GM21717 (cell line): ENCODE results near the gene ROCK2.
A peak's percentile ranks its signal among the peaks of the same experiment; 100 is the strongest.

Source experiments
- ATAC-seq: cut with Tn5 transposase; IDR thresholded peaks from one replicate; pipeline ENCODE4 v1.9.1; 2021; ENCODE audit warnings: mild to moderate bottlenecking, moderate library complexity; ENCODE audit not compliant: unreplicated experiment

ROCK2 gene

DNA sequence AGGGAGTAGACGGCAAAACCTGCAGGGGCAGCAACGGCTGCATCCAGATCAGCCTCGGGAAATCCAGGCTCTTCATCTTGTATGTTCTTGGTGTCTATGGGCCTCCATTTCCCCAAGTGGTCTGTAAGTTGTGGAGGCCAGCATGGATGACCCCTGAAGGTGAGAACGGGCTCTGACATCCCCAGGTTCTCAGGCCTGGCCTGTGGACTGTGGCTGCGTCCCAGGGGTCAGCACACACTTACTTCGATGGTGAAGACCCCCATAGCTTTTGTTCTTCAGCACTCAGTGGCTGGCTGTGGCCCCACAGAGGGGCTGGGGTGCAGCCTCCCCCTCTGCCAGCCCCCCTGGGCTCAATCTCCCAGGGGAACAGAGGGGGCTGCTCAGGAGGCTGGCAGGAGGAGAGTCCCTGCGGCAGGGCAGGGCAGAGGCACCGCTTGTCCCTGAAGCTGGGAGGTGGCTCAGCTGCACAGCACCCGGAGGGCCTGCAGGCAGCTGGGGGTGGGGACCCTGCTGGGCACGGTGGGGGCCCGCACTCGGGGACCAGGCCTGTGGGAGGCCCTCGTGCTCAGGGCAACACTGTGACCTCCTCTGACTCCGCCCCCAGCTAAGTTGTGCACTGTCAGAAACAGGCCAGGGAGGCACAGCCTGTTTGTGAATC is 185.4 kb downstream of the ROCK2 start:
- no peak for ATAC-seq

DNA sequence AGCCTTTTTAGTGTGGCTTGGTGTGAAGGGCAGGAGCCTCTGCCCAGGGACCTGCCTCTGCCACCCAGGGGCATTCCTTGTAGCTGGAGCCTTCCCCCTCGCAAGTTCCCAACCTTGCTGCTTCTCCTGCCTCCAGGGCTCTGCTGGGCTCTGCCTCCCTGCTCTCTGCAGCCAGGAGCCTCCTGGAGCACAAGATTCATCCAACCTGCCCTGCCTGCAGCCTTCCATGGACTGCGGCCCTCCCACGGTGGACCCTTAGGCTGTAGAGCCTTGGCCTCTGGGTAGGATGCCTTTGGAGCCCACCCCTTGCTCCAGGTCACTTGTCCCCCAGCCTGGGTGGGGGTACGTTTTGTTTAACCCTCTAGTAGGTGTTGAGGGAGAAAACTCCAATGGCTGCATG is 186.7 kb downstream of the ROCK2 start:
- ATAC-seq = no peak

DNA sequence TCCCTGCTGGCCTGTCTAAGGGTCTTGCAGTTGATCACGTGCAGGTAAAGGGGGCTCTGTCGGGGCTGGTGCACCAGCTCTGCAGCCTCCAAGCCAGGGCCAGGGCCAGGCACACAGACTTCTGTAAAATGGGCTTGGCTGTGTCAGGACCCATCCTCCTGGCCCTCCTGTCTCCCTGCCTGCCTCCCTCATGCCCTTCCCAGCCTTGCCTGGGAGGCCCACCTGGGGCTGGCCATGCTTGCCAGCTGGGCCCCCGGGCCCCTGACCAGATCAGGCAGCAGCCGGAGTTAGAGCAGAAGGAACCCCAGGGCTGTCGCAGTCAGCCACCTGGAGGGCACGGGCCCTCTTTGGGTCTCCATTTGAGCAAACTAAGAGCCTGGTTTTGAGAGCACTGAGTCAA is 187.1 kb downstream of the ROCK2 start:
- no peak for ATAC-seq

DNA sequence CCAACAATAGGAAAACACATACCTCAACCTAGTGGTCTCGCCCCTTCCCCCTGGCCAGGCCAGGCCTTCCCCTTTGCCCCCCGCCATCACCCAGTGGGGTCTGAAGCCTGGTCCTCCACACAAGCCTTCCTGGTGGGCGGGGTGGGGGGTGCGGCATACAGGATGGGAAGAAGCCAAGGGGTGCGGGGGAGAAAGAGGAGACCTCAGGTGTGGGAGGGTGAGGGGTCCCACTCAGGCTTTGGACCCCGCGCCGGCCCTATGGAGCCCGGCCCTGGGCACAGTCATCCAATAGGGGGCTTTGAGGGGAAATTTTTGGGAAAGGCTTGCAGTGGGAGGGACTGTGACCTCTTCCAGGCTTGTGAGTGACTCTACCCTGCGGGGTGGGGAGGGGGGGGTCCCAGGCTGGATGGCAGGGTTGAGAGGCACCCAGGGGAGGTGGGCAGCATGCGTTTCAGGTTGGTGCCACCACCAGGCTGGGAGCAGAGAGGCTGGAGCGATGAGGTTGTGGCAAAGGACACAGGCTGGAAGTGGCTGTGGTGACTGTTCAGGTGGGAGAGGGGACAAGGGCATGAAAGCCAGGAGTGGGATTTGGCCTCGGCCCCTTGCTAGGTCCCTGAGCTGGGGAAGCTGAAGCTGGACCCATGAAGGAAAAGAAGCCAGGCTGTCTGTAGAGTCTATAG is 187.9 kb downstream of the ROCK2 start:
- no peak for ATAC-seq

DNA sequence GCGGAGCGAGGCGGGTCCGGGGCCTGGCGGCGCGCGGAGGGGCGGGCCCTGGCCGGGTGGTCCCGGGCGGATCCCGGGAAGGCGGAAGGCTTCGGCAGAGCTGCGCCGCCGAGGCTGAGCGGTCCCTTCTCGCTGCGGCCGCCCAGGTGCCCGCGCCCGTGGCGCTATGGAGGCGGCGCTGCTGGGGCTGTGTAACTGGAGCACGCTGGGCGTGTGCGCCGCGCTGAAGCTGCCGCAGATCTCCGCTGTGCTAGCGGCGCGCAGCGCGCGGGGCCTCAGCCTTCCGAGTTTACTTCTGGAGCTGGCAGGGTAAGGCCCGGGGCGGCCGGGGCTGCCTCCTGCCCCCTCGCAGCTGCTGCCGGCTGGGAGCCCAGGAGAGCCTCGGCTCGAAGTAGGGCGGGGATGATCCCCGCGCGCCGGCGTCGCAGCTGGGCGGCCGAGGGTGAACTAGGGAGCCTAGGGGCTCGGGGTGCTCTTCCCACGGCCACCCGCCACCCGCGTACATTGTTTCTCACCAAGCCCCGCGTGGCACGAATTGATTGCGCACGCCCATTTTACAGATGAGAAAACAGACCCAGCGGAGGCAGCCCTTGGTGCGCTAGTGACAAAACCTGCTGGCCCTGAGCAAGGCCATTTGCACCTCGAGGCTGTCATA is 188.9 kb downstream of the ROCK2 start, which contains the start of gene SLC66A3:
TSS of gene SLC66A3 (plus strand) at position 87 of the 655 bp plus-strand sequence. CDS start at position 167, 80 bp downstream.
- ATAC-seq = peak; percentile 78

DNA sequence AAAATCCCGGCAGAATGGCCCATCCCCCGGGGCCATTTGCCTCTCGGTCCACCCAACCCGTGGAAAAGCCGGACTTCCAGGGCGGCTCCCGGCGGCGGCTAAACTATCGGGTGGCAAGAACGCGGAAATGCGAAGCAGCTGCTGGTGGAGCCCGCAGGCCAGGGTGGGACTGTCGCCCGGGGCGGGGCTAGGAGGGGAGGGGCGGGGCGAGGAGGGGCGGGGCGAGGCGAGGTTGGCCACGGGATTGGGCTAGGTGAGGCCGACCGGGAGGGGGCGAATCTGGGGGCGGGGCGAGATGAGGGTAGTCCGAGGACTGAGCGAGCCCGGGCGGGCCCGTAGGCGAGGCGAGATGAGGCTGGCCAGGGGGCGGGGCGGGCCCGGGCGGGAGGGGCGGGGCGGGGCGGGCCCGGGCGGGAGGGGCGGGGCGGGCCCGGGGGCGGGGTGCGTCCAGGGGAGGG is 189.5 kb downstream of the ROCK2 start:
- ATAC-seq = peak; percentile 77

DNA sequence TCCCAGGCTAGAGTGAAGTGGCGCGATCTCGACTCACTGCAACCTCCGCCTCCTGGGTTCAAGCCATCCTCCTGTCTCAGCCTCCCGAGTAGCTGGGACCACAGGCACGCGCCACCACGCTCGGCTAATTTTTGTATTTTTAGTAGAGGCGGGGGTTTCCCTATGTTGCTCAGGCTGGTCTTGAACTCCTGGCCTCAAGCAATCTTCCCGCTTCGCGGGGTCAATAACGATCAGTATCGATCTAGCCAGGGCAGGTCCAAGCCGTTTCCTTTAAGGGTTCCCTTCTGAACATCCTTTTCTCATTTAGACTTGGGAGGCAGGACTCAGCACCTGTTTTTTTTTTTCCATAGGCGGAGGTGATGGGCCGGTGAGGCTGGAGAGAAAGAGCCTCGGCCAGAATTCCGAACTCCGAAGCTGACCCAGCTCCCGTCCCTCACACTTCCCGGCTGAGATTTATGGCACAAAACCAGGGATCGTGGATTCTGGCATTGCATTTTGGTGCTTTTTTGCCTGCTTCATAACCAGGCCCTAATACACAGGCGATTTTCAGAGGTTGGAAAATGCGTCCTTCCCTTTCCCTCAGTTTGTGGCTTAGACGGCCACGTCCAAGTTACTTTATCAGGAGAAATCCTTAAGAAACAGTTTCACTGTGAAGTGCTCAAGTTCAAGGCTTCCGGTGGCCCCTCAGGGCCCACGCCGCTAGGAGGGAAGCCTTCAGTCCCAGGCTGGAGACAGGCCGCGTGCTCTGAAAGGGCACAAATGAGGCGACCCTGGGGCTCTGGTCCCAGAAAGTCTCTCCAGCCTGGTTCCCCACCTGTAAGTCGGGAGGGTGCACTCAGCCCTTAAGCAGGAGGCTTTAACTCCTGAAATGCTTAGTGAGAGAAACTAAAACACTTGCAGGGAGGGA is 190.2 kb downstream of the ROCK2 start:
- ATAC-seq = peak; percentile 25

DNA sequence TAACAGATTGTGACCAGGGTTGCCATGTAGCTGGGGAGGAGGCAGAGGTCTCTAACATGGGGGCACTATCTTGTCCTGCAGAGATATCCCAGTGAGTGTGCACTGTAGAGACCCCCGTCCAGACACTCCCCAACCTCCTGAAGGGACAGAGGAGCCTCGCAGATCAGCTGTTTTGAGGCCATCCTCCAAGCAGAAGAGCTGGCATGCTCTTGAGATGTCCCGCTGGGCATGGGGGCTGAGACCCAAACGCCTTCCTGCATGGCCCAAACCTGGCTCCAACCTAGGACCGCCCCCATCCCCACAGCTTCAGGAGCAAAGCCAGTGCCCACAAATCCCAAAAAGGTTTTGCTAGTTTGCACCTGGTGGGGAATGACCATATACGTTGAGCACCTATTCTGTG is 191.8 kb downstream of the ROCK2 start:
- ATAC-seq = no peak

DNA sequence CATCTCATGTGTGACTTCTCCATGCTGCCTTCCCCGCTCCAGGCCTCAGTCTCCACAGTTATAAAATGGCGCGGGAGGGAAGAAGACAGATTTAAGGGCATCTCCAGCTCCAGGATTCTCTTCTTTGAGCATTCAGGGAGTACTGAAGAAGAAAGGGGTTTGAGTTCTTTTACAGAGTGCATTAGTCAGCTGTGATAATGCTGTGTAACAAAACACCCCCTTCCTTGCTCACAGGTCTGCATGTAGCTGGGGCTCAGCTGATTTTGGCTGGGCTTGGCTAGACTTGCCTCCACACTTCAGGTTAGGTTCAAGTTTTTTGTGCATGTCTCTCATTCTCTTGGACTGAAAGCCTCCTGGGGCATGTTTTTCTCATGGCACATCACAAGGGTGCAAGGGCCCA is 197.2 kb downstream of the ROCK2 start:
- no peak for ATAC-seq

DNA sequence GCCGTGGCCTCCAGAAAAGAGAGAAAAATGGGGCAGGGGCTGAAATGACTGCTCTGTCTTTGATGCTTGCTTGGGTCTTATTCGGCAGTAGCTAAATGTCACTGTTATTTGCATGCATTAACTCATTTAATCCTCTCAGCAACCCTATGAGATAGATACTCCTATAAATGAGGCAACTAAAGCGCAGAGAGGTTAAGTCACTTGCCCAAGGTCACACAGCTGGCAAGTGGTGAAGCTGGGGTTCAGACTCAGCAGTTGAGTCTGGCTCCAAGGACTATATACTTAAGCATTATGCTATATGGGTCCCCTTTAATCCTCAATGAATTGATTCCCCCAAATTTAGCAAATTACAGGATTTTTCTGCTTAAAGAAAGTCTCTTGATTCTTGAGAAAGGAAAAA is 198.4 kb downstream of the ROCK2 start:
- ATAC-seq = no peak

DNA sequence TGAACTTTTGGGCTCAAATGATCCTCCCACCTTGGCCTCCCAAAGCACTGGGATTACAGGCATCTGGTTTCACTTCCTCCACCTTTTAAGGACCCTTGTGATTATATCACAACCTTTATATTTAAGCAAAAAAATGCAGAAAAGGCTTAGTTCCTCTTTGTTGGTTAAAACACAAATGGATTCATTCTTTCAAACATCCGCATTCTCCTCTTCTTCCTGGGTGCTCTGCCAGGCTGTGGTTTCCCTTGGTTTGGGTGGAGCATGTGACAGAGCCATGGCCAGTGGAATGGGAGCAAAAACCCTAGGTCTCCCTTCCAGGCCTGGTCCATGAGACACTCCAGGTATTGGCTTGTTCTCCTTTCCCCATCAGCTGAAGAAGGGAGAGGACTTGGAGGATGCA is 199.1 kb downstream of the ROCK2 start:
- ATAC-seq = no peak

DNA sequence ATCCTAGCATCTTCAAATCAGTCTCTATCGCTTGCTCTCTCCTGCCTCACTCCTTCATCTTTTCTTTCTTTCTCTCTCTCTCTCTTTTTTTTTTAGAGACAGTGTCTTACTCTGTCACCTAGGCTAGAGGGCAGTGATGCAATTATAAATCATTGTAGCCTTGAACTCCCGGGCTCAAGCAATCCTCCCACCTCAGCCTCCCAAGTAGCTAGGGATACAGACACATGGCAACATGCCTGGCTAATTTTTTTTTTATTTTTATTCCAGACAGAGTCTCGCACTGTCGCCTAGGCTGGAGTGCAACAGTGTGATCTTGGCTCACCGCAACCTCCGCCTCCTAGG is 199.7 kb downstream of the ROCK2 start:
- ATAC-seq = no peak

DNA sequence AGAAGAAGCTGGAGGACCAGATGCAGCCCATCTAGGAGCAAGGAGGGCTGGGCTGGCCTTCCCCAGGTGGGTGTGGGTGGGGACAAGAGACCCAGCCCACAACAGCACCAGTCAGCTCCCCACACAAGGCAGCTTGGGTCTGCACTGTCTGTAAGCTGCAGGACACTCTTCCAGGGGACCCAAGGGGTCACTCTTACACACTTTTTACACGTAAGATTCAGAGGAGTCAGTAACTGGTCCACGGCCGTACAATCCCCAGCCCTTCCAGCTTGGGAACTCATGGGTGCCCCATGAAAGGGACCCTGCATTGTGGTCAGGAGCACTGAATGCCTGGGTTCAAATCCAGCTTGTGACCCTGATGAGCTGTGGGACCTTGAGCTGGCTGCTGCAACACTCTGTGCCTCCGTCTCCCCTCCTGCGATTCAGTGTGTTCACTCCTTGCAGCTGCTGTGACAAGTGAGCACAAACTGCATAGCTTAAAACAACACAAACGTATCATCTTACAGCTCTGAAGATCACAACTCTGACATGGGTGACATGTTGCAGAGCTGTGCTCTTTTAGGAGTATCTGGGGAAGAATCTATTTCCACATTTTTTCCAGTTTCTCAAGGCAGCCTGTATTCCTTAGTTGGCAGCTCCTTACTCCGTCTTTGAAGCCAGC is 200.2 kb downstream of the ROCK2 start:
- ATAC-seq = no peak

DNA sequence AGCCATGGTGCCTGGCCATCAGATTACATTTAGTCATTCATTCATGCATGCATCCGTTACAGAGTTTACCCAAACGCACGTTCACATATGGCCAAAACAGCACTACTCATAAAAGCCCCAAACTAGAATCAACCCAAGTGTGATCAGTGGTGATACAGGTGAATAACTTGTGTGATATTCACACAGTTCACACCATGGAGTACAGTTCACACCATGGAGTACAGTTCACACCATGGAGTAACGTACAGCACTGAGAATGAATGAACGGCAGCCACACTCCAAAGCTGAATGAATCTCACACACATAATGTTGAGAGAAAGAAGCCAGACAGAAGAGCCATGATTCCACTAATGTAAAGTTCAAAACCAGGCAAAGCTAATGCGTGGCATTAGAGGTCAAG is 201.4 kb downstream of the ROCK2 start:
- ATAC-seq = no peak

DNA sequence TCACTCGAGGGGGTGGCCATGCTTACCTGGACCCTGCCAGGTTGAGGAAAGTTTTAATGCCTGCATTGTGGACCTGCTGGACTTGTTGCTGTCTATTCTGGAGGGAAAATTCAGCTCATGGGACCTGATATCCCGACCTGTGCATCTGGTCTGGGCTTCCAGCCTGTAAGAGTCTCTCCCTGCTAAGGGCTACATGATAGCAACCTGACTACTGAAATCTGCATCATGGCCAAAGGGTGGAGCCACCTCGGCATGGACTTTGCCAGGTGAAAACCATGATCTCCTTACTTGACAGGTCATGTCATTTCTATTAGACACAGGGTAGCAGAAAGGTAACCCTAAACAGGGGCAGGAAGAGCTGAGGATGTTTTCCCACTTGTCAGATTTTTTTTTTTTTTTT is 202.1 kb downstream of the ROCK2 start:
- no peak for ATAC-seq

DNA sequence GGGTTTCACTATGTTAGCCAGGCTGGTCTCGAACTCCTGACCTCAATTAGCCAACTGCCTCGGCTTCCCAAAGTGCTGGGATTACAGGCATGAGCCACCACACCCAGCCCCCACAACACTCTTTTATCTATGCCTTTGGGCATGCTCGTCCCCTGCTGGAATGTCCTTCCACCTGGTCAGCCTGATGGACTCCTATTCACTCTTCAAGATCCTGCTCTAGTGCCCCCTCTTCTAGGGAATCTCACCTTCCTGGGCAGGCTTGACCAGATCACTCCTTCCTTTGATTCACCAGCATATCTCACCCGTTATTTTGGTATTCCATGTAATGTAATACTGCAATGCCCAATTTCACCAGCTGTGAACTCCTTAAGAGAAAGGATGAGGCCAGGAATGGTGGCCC is 203.1 kb downstream of the ROCK2 start:
- ATAC-seq = no peak

DNA sequence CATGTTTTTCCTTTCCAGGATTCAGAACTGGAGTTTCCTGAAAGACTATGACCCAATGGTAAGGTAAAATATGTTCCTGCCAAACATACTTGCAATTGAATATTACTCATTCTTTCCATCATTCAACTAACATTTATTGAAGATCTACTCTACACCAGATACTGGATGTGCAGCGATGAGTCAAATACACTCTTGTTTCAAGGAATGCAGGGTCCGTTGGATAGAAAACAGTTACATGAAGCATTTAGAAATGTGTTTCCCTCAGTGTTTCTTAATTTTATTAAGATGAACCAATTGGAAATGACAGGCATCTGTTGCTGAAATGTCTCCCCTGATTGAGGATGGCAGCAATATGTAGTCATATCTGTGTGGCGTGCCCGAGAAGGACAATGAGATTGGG is 203.9 kb downstream of the ROCK2 start:
- no peak for ATAC-seq

DNA sequence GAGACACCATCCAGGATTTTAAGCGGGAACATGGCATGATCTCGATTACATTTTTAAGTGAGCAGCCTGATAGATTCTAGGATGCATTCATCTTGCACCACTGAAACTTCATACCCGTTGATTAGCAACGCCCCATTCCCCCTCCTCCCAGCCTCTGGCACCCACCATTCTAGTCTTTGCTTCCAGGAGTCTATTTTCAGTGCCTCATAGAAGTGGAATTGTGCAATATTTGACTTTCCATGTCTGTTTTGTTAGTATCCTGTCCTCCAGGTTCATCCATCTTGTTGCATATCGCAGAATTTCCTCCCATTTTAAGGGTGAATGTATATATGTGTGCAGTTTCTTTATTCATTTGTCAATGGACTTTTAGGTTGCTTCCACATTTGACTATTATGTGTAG is 210.1 kb downstream of the ROCK2 start:
- ATAC-seq = no peak

DNA sequence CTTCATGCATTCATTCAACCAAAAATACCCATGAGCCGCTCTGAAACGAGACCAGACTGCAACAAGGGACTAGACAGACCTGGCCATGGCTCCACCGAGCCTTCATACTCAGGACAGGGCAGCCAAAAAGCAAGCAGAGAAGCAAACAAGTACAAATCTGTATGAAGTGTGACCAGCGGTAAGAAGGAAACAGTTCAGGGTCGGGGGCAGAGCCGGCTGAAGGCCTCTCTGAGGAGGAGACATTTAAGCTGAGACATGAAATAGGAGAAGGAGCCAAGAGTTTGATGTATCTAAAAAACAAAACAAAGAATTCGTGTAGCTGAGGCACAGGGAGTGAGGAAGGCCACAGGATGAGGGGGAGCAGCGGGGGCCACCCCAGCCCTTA is 210.5 kb downstream of the ROCK2 start:
- no peak for ATAC-seq

DNA sequence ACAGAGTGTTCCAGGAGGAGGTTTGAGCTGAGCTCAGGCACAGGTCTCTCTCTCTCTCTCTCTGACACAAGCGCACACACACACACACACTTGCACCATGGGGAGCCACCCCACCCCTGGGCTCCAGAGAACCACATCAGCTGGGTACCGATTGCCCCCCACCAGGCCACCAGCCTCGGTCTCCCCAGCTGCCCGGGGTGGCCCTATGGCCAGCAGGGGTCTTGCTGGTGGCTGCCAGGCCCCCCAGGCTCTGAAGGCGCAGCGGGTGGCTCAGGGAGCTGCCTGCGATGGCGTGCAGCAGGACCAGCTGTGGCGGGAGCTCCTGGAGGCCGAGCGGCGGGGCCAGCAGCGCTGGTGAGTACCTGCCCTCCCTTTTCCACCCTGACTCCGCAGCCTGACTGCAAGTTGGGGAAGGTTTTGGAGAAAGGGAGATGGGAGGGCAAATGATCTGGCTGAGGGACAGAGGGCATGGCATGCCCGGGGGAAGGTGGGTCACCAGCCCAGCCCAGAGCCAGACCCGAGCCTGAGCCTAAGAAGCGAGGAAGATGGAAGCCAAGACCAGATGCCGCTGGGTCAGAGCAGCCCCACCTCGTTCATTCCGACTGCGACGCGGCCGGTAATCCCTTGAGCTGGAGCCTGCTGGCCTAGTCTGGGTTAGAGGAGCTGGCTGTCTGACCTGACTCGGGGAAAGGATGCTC is 211.0 kb downstream of the ROCK2 start:
- ATAC-seq = no peak
